Prostate gland (tissue), 2 donors: Measurements from ENCODE around the gene BNIP3. TPM values are rescaled to one million over a fixed set of nuclear protein-coding genes. Genes with fewer than 3 reads are reported as not detected.

Experiments used
- DNase-seq: peaks from one replicate; pipeline ENCODE4 v3.0.0-alpha.2; 2019; ENCODE audit warnings: low spot score
- H3K27ac ChIP-seq, 2 donors: fragments of 200-600 bp; sonication (generic); 2 replicates each; pipeline ENCODE4 v1.5.1; 2017 to 2019
- H3K27me3 ChIP-seq: fragments of 200-600 bp; sonication (generic); replicated peaks from 2 replicates; pipeline ENCODE4 v1.5.1; 2019; ENCODE audit not compliant: insufficient read depth
- H3K36me3 ChIP-seq, 2 donors: fragments of 200-600 bp; sonication (generic); 1 replicate in 1 of 2; 2 replicates in 1 of 2; pipeline versions ENCODE4 v1.5.1 to v1.8.1; 2017 to 2019
- H3K4me1 ChIP-seq: fragments of 200-600 bp; sonication (generic); replicated peaks from 2 replicates; pipeline ENCODE4 v1.5.1; 2019
- H3K4me3 ChIP-seq, 2 donors: fragments of 200-600 bp; sonication (generic); 2 replicates each; pipeline ENCODE4 v1.5.1; 2017 to 2019
- H3K9me3 ChIP-seq: fragments of 200-600 bp; sonication (generic); 2 replicates; pipeline ENCODE4 v1.5.1; 2017
- POLR2A ChIP-seq: fragments of 450-650 bp; IDR thresholded peaks from one replicate; pipeline ENCODE4 v1.6.1; 2016; ENCODE audit warnings: antibody characterized with exemption, mild to moderate bottlenecking
- POLR2AphosphoS5 ChIP-seq: sonication (generic); formaldehyde crosslinking; IDR thresholded peaks from one replicate; pipeline ENCODE4 v1.6.1; 2017; ENCODE audit warnings: antibody characterized with exemption
- WGBS: methylation state at CpG from one replicate; pipeline ENCODE4 v1.1.5; 2018; 5-methylcytosine and 5-hydroxymethylcytosine counted together
- intact Hi-C: fragments of 100-400 bp; cut with DNase I; formaldehyde crosslinking; loops from one replicate; pipeline ENCODE4 v1.14.2; 2022
- total RNA-seq, 2 donors: library from RNA; depleted of rRNA; stranded (reverse); fragments of >200 nt; gene quantifications; one replicate each; pipeline ENCODE4 v1.1.0, GENCODE V29; 2016
- TF ChIP-seq, protein P1 (sequence below), 4 experiments: fragments of 200-600 bp in 2 of 4; fragments of 450-650 bp in 2 of 4; sonication (generic) in 2 of 4; IDR thresholded peaks; 1 replicate in 3 of 4; 2 replicates in 1 of 4; pipeline ENCODE4 v1.5.1; 2016 to 2019; ENCODE audit warnings: antibody characterized with exemption in 4 of 4, mild to moderate bottlenecking in 2 of 4, moderate library complexity in 2 of 4

BNIP3 gene, protein sequence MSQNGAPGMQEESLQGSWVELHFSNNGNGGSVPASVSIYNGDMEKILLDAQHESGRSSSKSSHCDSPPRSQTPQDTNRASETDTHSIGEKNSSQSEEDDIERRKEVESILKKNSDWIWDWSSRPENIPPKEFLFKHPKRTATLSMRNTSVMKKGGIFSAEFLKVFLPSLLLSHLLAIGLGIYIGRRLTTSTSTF
- 100 to 1,000 TPM; 148 to 325 TPM for total RNA-seq

DNA sequence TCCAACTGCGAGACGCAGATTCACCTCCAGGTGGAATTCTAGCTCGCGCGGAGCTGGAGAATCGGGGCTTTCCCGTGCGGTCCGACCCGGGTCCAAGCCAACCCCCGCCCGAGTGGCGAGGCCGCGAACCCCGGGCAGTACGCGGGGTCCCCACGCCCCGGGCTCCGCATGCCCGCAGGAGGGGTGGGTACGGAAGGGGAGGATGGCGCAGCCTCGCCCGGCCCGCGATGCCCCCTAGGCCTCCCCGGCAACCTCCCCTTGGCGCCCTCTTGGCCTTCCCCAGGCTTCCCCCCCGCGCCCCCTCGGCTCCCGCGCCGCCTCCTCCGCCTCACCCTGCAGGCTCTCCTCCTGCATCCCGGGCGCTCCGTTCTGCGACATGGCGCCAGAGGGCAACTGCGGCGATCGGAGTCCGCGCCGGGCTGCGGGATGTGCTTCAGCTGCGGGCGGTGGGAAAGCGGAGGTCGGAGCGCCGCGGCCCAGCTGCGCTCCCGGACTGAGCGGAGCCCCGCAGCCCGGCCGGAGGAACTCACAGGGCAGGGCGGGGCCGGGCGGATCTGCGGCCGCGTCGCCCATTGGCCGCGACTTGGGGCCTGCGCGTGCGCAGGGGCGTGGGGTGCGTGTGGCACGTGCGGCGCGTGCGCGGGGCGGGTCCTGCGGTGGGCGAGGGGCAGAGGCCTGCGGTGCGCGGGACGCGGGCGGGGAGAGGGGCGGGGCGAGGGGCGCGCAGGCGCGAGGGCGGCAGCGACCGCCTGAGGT lies at the start of gene BNIP3:
TSS of gene BNIP3 (minus strand) at position 495 of the 756 bp plus-strand sequence. CDS start at position 378, 117 bp downstream.
- no peaks in the 10 kb centered on the region for H3K9me3 ChIP-seq
- peak within 1 kb of the TSS; percentile 87 to 100 for H3K4me3 ChIP-seq
- intact Hi-C loops: loop anchor here (5.0 kb wide), 1 partner anchor 79 kb away; the partner anchor contains the start of gene PPP2R2D
- H3K27me3 ChIP-seq: no peaks in the 10 kb centered on the region
- DNase-seq: peak; percentile 94
- H3K4me1 ChIP-seq: peaks cover 9% of the 10 kb centered on the region
- H3K36me3 ChIP-seq: no peaks in the 10 kb centered on the region
- peak within 1 kb of the TSS; percentile 89 to 93 for H3K27ac ChIP-seq
- WGBS: under 1% methylated on average over 88 of the region's 100 CpGs
- TF ChIP-seq POLR2A (peak; percentile 96), POLR2AphosphoS5 (peak; percentile 81)
- TF ChIP-seq, protein P1, sequence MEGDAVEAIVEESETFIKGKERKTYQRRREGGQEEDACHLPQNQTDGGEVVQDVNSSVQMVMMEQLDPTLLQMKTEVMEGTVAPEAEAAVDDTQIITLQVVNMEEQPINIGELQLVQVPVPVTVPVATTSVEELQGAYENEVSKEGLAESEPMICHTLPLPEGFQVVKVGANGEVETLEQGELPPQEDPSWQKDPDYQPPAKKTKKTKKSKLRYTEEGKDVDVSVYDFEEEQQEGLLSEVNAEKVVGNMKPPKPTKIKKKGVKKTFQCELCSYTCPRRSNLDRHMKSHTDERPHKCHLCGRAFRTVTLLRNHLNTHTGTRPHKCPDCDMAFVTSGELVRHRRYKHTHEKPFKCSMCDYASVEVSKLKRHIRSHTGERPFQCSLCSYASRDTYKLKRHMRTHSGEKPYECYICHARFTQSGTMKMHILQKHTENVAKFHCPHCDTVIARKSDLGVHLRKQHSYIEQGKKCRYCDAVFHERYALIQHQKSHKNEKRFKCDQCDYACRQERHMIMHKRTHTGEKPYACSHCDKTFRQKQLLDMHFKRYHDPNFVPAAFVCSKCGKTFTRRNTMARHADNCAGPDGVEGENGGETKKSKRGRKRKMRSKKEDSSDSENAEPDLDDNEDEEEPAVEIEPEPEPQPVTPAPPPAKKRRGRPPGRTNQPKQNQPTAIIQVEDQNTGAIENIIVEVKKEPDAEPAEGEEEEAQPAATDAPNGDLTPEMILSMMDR (IDR thresholded peaks at IDR 0.05): peak in 1 of 4 experiments; percentile 21

DNA sequence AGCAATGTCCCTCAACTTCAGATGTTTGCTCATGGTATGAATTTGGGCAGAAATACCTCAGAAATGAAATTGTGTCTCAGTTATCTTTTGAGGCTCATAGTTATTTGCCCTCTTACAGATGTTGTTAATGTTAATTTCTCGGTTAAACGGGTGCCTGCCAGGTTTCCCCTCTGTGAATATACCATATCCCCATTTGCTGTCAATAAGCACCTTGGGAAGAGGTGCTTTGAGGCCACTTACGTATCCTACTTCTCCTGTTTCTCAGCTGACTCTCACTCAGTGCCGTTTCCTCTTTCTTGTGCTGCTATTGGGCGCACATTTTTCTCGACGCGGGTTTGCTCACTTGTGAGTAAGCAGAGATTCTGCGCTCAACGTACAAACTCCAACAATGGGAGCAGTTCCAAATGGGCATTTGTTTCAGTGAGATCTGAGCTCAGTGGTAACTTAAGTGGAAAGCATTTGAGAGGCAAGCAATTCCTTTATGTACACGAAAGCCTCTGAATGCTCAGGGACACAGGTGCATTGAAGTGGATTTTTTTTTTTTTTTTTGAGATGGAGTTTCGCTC lies 49.3 kb upstream of the BNIP3 start:
- no peak overlapping the region for H3K27ac ChIP-seq
- H3K36me3 ChIP-seq: no peaks in the 10 kb centered on the region
- no peak overlapping the region for H3K4me3 ChIP-seq
- H3K27me3 ChIP-seq: no peaks in the 10 kb centered on the region
- TF ChIP-seq POLR2A: no peak
- no peak for TF ChIP-seq POLR2AphosphoS5
- TF ChIP-seq, protein P1 (IDR thresholded peaks at IDR 0.05): no peak
- H3K9me3 ChIP-seq: no peaks in the 10 kb centered on the region
- 68% methylated on average over 12 of the region's 12 CpGs for WGBS
- no peaks in the 10 kb centered on the region for H3K4me1 ChIP-seq
- DNase-seq: no peak
- intact Hi-C loops: loop anchor here (10.0 kb wide), 1 partner anchor 114 kb away; no protein-coding TSS in a partner anchor

DNA sequence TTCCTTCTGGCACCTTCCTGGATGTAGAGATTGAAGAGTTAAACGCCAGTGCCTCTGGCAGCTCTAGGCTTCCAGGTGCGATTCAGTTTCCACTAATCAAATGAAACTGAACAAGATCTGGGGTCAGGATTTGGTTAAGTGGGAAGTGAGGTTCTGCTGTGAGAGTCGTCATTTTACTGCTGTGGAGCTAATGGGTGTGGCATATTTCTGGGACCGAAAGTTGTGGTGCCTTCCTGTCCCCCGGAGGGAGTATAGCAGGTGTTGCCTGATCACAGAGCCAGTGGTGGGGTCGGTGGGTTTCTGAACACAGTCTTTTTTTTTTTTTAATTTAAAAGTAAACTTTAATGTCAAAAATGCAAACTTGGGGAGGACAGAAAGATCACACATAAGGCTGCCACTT lies 47.0 kb upstream of the BNIP3 start:
- TF ChIP-seq POLR2A (no peak), POLR2AphosphoS5 (no peak)
- TF ChIP-seq, protein P1 (IDR thresholded peaks at IDR 0.05): no peak
- H3K27me3 ChIP-seq: no peaks in the 10 kb centered on the region

DNA sequence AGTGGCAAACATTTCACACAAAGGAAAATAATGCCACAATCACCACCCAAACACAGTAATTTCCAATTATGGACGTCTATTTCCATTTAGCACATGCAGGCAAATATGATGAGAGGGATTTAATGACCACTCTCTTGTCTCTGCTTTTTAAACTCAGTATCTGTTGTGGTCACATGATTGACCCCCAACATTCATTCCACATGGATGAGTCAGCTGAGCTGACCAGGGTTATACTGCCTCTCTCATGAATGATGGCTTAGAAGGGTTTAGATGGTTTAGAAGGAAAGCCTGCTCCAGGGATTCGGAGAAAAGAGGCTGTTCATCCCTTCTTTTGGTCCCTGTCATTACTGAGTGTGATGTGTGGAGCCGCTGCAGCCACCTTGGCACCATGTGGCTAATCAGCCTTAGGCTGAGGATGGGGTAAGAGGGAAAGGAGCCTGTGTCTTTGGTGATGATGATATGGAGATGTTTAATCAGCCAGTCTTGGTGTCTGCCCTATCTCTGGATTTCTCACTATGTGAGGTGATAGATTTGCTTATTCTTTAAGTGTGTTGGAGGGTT lies 45.8 kb upstream of the BNIP3 start:
- Histone ChIP-seq H3K9me3 (no peaks in the 10 kb centered on the region), H3K27me3 (no peaks in the 10 kb centered on the region), H3K4me1 (no peaks in the 10 kb centered on the region), H3K27ac (no peak overlapping the region), H3K36me3 (no peaks in the 10 kb centered on the region), H3K4me3 (no peak overlapping the region)
- no peak for DNase-seq
- WGBS: 74% methylated on average over 3 of the region's 3 CpGs
- TF ChIP-seq, protein P1 (IDR thresholded peaks at IDR 0.05): no peak
- no peak for TF ChIP-seq POLR2A
- TF ChIP-seq POLR2AphosphoS5: no peak
- intact Hi-C loops: no loop called here

More for the DNA sequence above, 47.0 kb upstream of the BNIP3 start:
- Histone ChIP-seq H3K36me3 (no peaks in the 10 kb centered on the region), H3K27ac (no peak overlapping the region), H3K4me3 (no peak overlapping the region), H3K9me3 (no peaks in the 10 kb centered on the region), H3K4me1 (no peaks in the 10 kb centered on the region)
- DNase-seq: no peak
- intact Hi-C loops: no loop called here
- 45% methylated on average over 6 of the region's 6 CpGs for WGBS
